GM18907 (cell line): ENCODE measurements around the gene PDE6D.

Experiments
- ATAC-seq: cut with Tn5 transposase; IDR thresholded peaks from one replicate; pipeline ENCODE4 v1.9.1; 2021; ENCODE audit warnings: mild to moderate bottlenecking, moderate library complexity; ENCODE audit not compliant: unreplicated experiment

PDE6D gene

GRCh38 chr2:231708773-231709635, 72.1 kb downstream of the PDE6D start:
- no peak for ATAC-seq

GRCh38 chr2:231707927-231708772, 72.9 kb downstream of the PDE6D start, which contains the start of gene PTMA:
PTMA (plus strand) TSS chr2:231708525; CDS start chr2:231708707, 182 bp downstream.
- ATAC-seq: peak; percentile 63

- peak; percentile 2 for ATAC-seq
Observed at GRCh38 chr2:231707625-231707926, 73.5 kb downstream of the PDE6D start.

- peak; percentile 43 for ATAC-seq
Observed at GRCh38 chr2:231706731-231707624, 74.1 kb downstream of the PDE6D start.

- ATAC-seq: no peak
Observed at GRCh38 chr2:231704017-231704416, 77.1 kb downstream of the PDE6D start.

- ATAC-seq: no peak
Observed at GRCh38 chr2:231701456-231702373, 79.4 kb downstream of the PDE6D start.

- no peak for ATAC-seq
Observed at GRCh38 chr2:231699006-231699405, 82.1 kb downstream of the PDE6D start.

- ATAC-seq: no peak
Observed at GRCh38 chr2:231696004-231696367, 85.1 kb downstream of the PDE6D start.

GRCh38 chr2:231693956-231694355, 87.1 kb downstream of the PDE6D start:
- ATAC-seq: no peak

GRCh38 chr2:231692847-231693246, 88.2 kb downstream of the PDE6D start:
- ATAC-seq: no peak

GRCh38 chr2:231691251-231691772, 89.8 kb downstream of the PDE6D start:
- ATAC-seq: no peak

- no peak for ATAC-seq
Observed at GRCh38 chr2:231689124-231689893, 91.8 kb downstream of the PDE6D start.

GRCh38 chr2:231688719-231689118, 92.4 kb downstream of the PDE6D start:
- no peak for ATAC-seq

- ATAC-seq: no peak
Observed at GRCh38 chr2:231687961-231688360, 93.1 kb downstream of the PDE6D start.

GRCh38 chr2:231687133-231687852, 93.8 kb downstream of the PDE6D start:
- ATAC-seq: peak; percentile 70

GRCh38 chr2:231686192-231687100, 94.6 kb downstream of the PDE6D start:
- no peak for ATAC-seq
